SU-DHL-6 (cell line): ENCODE data around the gene UTF1.

ENCODE experiments used
- CTCF ChIP-seq: fragments of 200-600 bp; sonication (generic); IDR thresholded peaks from one replicate; pipeline ENCODE4 v1.5.1; 2017; ENCODE audit warnings: antibody characterized with exemption, mild to moderate bottlenecking, low read length, moderate library complexity; ENCODE audit not compliant: insufficient read depth, poor library complexity, severe bottlenecking
- EZH2phosphoT487 ChIP-seq: fragments of 200-600 bp; sonication (generic), shearing (Covaris generic); conservative IDR thresholded peaks from 2 replicates; pipeline ENCODE4 v1.6.1; 2018; ENCODE audit warnings: mild to moderate bottlenecking, antibody characterized with exemption, low read length, moderate library complexity, mixed read lengths

- no peak for TF ChIP-seq CTCF
- TF ChIP-seq EZH2phosphoT487 = no peak
These were observed 22.2 kb downstream of the UTF1 start for GRCh38 chr10:133252223-133252552.
